Sigmoid colon (tissue), 4 donors: ENCODE measurements around the gene TMEM121.

Source experiments
- EP300 ChIP-seq, 4 donors: sonication (generic); formaldehyde crosslinking; IDR thresholded peaks; one replicate each; pipeline ENCODE4 v1.6.1; 2017; ENCODE audit warnings: antibody characterized with exemption in 4 of 4
- POLR2A ChIP-seq, 2 donors: fragments of 450-650 bp; IDR thresholded peaks; one replicate each; pipeline ENCODE4 v1.6.1; 2016; ENCODE audit warnings: antibody characterized with exemption in 2 of 2, mild to moderate bottlenecking in 2 of 2, moderate library complexity in 2 of 2
- TF ChIP-seq, protein P1 (sequence below), 4 experiments: fragments of 450-650 bp in 3 of 4; fragments of 200-600 bp in 1 of 4; IDR thresholded peaks; one replicate each; pipeline ENCODE4 v1.5.1; 2016 to 2019; ENCODE audit warnings: antibody characterized with exemption in 4 of 4, mild to moderate bottlenecking in 3 of 4, moderate library complexity in 2 of 4

DNA sequence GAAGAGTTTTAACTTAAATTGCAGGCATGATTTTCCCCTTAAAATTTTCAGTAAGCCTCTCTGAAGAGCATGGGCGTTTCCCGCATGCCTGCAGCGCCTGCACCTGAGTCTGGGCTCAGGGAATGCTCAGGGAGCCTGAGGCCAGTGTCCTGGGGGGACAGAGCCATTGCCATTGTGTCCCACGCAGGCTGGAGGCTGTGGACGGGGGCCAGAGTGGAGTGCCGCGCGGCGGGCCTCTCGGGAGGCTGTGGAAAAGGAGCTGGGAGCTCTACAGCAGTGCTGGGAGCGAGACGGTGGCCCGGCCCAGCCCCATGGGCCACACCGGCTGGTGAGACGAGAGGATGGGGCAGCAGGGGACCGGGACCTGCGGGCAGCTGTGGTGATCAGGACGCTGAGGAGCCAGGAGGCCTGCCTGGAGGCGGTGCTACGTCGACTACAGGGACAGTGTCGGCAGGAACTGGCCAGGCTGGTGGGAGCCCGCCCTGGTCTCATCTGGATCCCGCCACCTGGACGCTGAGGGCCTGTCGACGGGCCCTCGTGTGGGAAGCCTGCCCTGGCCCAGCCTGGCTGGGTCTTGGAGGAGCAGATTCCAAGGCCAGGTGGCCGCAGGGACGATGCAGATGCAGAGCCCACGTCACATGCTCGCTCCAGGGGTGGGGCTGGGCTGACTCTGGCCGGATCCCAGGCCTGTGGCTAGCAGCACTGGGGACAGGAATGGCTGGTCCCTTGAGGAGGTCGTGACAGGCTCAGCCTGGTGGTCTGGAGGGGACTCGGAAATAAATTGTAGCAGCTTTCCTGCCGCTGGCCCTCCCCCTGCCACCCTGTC, 27.7 kb upstream of the TMEM121 start:
- TF ChIP-seq EP300 (IDR thresholded peaks at IDR 0.05), result no peak
- no peak for TF ChIP-seq POLR2A (IDR thresholded peaks at IDR 0.05)
- TF ChIP-seq, protein P1, sequence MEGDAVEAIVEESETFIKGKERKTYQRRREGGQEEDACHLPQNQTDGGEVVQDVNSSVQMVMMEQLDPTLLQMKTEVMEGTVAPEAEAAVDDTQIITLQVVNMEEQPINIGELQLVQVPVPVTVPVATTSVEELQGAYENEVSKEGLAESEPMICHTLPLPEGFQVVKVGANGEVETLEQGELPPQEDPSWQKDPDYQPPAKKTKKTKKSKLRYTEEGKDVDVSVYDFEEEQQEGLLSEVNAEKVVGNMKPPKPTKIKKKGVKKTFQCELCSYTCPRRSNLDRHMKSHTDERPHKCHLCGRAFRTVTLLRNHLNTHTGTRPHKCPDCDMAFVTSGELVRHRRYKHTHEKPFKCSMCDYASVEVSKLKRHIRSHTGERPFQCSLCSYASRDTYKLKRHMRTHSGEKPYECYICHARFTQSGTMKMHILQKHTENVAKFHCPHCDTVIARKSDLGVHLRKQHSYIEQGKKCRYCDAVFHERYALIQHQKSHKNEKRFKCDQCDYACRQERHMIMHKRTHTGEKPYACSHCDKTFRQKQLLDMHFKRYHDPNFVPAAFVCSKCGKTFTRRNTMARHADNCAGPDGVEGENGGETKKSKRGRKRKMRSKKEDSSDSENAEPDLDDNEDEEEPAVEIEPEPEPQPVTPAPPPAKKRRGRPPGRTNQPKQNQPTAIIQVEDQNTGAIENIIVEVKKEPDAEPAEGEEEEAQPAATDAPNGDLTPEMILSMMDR (IDR thresholded peaks at IDR 0.05), result no peak
